ENCODE measurements around the gene ABLIM2.

GRCh38 chr4:8109406-8110065 lies 49.1 kb downstream of the ABLIM2 start:
- TF ChIP-seq POLR2A (IDR thresholded peaks at IDR 0.05), result no peak
- no peak for TF ChIP-seq CTCF (IDR thresholded peaks at IDR 0.05 in 4 of 5, conservative IDR thresholded peaks at IDR 0.05 in 1 of 5)

All from gastrocnemius medialis (tissue), 4 donors.